Spleen (tissue), 7 donors: ENCODE measurements around the gene OSBPL10.
A peak's percentile ranks its signal among the peaks of the same experiment; 100 is the strongest.

Experiments
- POLR2A ChIP-seq, 3 donors: fragments of 450-650 bp; IDR thresholded peaks; one replicate each; pipeline ENCODE4 v1.5.1; 2017; ENCODE audit warnings: antibody characterized with exemption in 3 of 3, mild to moderate bottlenecking in 1 of 3
- TF ChIP-seq, protein P1 (sequence below), 11 experiments: fragments of 200-600 bp in 7 of 11; fragments of 450-650 bp in 4 of 11; sonication (generic) in 4 of 11; IDR thresholded peaks in 8 of 11; conservative IDR thresholded peaks in 3 of 11; 1 replicate in 7 of 11; 2 replicates in 4 of 11; pipeline versions ENCODE4 v1.4.0 to v1.8.0; 2016 to 2021; ENCODE audit warnings: antibody characterized with exemption in 11 of 11, inconsistent platforms in 4 of 11, mild to moderate bottlenecking in 1 of 11
- donor health status: DM: no; HTN: no; CAD: no; lungs with moderate emphysema.
- donor health status: DM: no; HTN: no; CAD: no.
- donor health status: DM: no; HTN: no; CAD: no.

DNA sequence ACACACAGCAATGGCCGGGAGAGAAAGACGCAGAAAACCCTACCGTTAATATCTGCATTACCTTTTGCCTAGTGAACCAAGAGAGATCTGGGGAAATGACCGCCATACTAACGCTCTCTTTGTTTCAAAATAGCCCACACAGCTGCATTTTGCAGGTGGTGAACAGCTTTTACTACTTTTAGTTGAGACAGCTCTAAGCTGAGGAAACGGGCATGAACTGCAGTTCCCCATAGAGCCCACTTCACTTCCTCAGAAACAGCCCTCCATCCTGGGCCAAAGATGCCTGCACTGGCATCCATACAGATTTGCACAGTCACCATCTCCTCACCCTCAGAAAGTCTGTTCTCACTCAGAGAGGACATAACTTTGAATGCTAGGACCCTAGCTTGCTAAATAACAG lies 45.5 kb upstream of the OSBPL10 start:
- TF ChIP-seq, protein P1, sequence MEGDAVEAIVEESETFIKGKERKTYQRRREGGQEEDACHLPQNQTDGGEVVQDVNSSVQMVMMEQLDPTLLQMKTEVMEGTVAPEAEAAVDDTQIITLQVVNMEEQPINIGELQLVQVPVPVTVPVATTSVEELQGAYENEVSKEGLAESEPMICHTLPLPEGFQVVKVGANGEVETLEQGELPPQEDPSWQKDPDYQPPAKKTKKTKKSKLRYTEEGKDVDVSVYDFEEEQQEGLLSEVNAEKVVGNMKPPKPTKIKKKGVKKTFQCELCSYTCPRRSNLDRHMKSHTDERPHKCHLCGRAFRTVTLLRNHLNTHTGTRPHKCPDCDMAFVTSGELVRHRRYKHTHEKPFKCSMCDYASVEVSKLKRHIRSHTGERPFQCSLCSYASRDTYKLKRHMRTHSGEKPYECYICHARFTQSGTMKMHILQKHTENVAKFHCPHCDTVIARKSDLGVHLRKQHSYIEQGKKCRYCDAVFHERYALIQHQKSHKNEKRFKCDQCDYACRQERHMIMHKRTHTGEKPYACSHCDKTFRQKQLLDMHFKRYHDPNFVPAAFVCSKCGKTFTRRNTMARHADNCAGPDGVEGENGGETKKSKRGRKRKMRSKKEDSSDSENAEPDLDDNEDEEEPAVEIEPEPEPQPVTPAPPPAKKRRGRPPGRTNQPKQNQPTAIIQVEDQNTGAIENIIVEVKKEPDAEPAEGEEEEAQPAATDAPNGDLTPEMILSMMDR (IDR thresholded peaks at IDR 0.05 in 8 of 11, conservative IDR thresholded peaks at IDR 0.05 in 3 of 11), result peak in 1 of 11 experiments; percentile 9
- TF ChIP-seq POLR2A (IDR thresholded peaks at IDR 0.05), result no peak
